NCI-H82 treated with DMSO at 0.1 percent for 48 hours (cell line): ENCODE results near the gene FBXO30.

Experiments used
- DNase-seq: peaks from one replicate; lab custom pipeline; 2025; ENCODE audit not compliant: unreplicated experiment; lab: John Stamatoyannopoulos, UW

The FBXO30 gene

GRCh38 chr6:145818796-145819195 is 4.2 kb upstream of the FBXO30 start:
- no peak for DNase-seq

- DNase-seq: no peak
Observed at GRCh38 chr6:145816392-145816791, 1.8 kb upstream of the FBXO30 start.

- DNase-seq: no peak
Observed at GRCh38 chr6:145815309-145816274, 997 bp upstream of the FBXO30 start.

- DNase-seq: peak; percentile 44
Observed at GRCh38 chr6:145814035-145814500, 527 bp downstream of the FBXO30 start.

- DNase-seq: peak; percentile 44
Observed at GRCh38 chr6:145813285-145814034, 1.1 kb downstream of the FBXO30 start.

GRCh38 chr6:145811741-145812140 is 2.9 kb downstream of the FBXO30 start:
- DNase-seq: no peak

GRCh38 chr6:145809785-145810184 is 4.8 kb downstream of the FBXO30 start:
- no peak for DNase-seq

- DNase-seq: no peak
Observed at GRCh38 chr6:145809211-145809610, 5.4 kb downstream of the FBXO30 start.

GRCh38 chr6:145808239-145808638 is 6.4 kb downstream of the FBXO30 start:
- DNase-seq: no peak

- DNase-seq: no peak
Observed at GRCh38 chr6:145802141-145802540, 12.5 kb downstream of the FBXO30 start.

- DNase-seq: no peak
Observed at GRCh38 chr6:145801021-145801420, 13.6 kb downstream of the FBXO30 start.

GRCh38 chr6:145798530-145798929 is 16.1 kb downstream of the FBXO30 start:
- DNase-seq: no peak

- DNase-seq: no peak
Observed at GRCh38 chr6:145789443-145789842, 25.2 kb downstream of the FBXO30 start.

GRCh38 chr6:145787688-145788087 is 26.9 kb downstream of the FBXO30 start:
- DNase-seq: no peak

GRCh38 chr6:145784683-145785082 is 29.9 kb downstream of the FBXO30 start:
- no peak for DNase-seq

- peak; percentile 50 for DNase-seq
Observed at GRCh38 chr6:145783796-145784195, 30.8 kb downstream of the FBXO30 start.

GRCh38 chr6:145772846-145773245 is 41.7 kb downstream of the FBXO30 start:
- no peak for DNase-seq

GRCh38 chr6:145765449-145765848 is 49.1 kb downstream of the FBXO30 start:
- no peak for DNase-seq

GRCh38 chr6:145763742-145764141 is 50.9 kb downstream of the FBXO30 start:
- DNase-seq: no peak

- no peak for DNase-seq
Observed at GRCh38 chr6:145761584-145761983, 53.0 kb downstream of the FBXO30 start.

- DNase-seq: no peak
Observed at GRCh38 chr6:145758113-145758512, 56.5 kb downstream of the FBXO30 start.

- peak; percentile 63 for DNase-seq
Observed at GRCh38 chr6:145756170-145756662, 58.4 kb downstream of the FBXO30 start.
